H9 (cell line): ENCODE measurements around the gene RIT2. TPM values are rescaled to one million over a fixed set of nuclear protein-coding genes. Genes with fewer than 3 reads are reported as not detected.

Source experiments
- DNase-seq: peaks from one replicate; pipeline ENCODE4 v3.0.0-alpha.2; 2017
- H2AFZ ChIP-seq: one replicate; pipeline ENCODE4 v1.6.1; 2013; ENCODE audit warnings: mild to moderate bottlenecking, low read length, control low read depth, moderate library complexity
- H2AK5ac ChIP-seq: 2 replicates; pipeline ENCODE4 v1.6.1; 2013; ENCODE audit warnings: low read length, control low read depth, mixed read lengths; ENCODE audit not compliant: insufficient read length
- H2BK120ac ChIP-seq: one replicate; pipeline ENCODE4 v1.6.1; 2013; ENCODE audit warnings: low read depth, mild to moderate bottlenecking, low read length, control low read depth, inconsistent platforms; ENCODE audit not compliant: poor library complexity, severe bottlenecking
- H2BK12ac ChIP-seq: 2 replicates; pipeline ENCODE4 v1.6.1; 2013; ENCODE audit warnings: low read length, control low read depth, mixed read lengths, low read depth; ENCODE audit not compliant: insufficient read length
- H2BK15ac ChIP-seq: 2 replicates; pipeline ENCODE4 v1.6.1; 2013; ENCODE audit warnings: low read depth, low read length, control low read depth
- H2BK20ac ChIP-seq: one replicate; pipeline ENCODE4 v1.6.1; 2013; ENCODE audit warnings: low read depth, mild to moderate bottlenecking, low read length, control low read depth, inconsistent platforms; ENCODE audit not compliant: poor library complexity, severe bottlenecking
- H2BK5ac ChIP-seq: 2 replicates; pipeline ENCODE4 v1.6.1; 2013; ENCODE audit warnings: low read length, control low read depth, mixed read lengths; ENCODE audit not compliant: insufficient read length
- H3K14ac ChIP-seq: 2 replicates; pipeline ENCODE4 v1.6.1; 2013; ENCODE audit warnings: low read length, control low read depth; ENCODE audit not compliant: insufficient read depth
- H3K18ac ChIP-seq: 2 replicates; pipeline ENCODE4 v1.6.1; 2013; ENCODE audit warnings: low read depth, mild to moderate bottlenecking, mixed read lengths, low read length, control low read depth; ENCODE audit not compliant: insufficient read length
- H3K23ac ChIP-seq: 2 replicates; pipeline ENCODE4 v1.6.1; 2013; ENCODE audit warnings: low read length, control low read depth, mixed read lengths, low read depth; ENCODE audit not compliant: insufficient read length
- H3K23me2 ChIP-seq: 2 replicates; pipeline ENCODE4 v1.6.1; 2013; ENCODE audit warnings: low read depth, mild to moderate bottlenecking, mixed read lengths, low read length, control low read depth; ENCODE audit not compliant: insufficient read length, poor library complexity, severe bottlenecking
- H3K27ac ChIP-seq: 2 replicates; pipeline ENCODE4 v1.5.1; 2013; ENCODE audit warnings: low read length, control low read depth, mixed read lengths, low read depth; ENCODE audit not compliant: insufficient read length
- H3K27me3 ChIP-seq: 2 replicates; pipeline ENCODE4 v1.6.1; 2013; ENCODE audit warnings: low read length, control low read depth, inconsistent platforms; ENCODE audit not compliant: insufficient read depth
- H3K4ac ChIP-seq: 2 replicates; pipeline ENCODE4 v1.6.1; 2013; ENCODE audit warnings: low read depth, mild to moderate bottlenecking, control low read depth, inconsistent platforms, low read length, moderate library complexity
- H3K4me1 ChIP-seq: 2 replicates; pipeline ENCODE4 v1.6.1; 2013; ENCODE audit warnings: low read length, control low read depth, inconsistent platforms; ENCODE audit not compliant: insufficient read depth
- H3K4me2 ChIP-seq: 2 replicates; pipeline ENCODE4 v1.6.1; 2013; ENCODE audit warnings: low read length, control low read depth, mixed read lengths; ENCODE audit not compliant: insufficient read length, insufficient read depth
- H3K56ac ChIP-seq: 2 replicates; pipeline ENCODE4 v1.6.1; 2013; ENCODE audit warnings: low read depth, mild to moderate bottlenecking, mixed read lengths, low read length, control low read depth; ENCODE audit not compliant: insufficient read length
- H3K79me1 ChIP-seq: 2 replicates; pipeline ENCODE4 v1.6.1; 2013; ENCODE audit warnings: low read depth, mild to moderate bottlenecking, moderate library complexity, low read length, control low read depth, inconsistent platforms; ENCODE audit not compliant: insufficient read depth, poor library complexity, severe bottlenecking
- H3K79me2 ChIP-seq: 2 replicates; pipeline ENCODE4 v1.6.1; 2013; ENCODE audit warnings: low read length, control low read depth, inconsistent platforms; ENCODE audit not compliant: insufficient read depth
- H3K9ac ChIP-seq: 2 replicates; pipeline ENCODE4 v1.6.1; 2013; ENCODE audit warnings: low read length, control low read depth, mixed read lengths; ENCODE audit not compliant: insufficient read length; ENCODE audit errors: extremely low read depth
- H3K9me3 ChIP-seq: one replicate; pipeline ENCODE4 v1.6.1; 2013; ENCODE audit warnings: low read depth, low read length, inconsistent platforms; ENCODE audit not compliant: control insufficient read depth
- H3T11ph ChIP-seq: one replicate; pipeline ENCODE4 v1.6.1; 2013; ENCODE audit warnings: mild to moderate bottlenecking, low read length, control low read depth, inconsistent platforms
- H4K20me1 ChIP-seq: one replicate; pipeline ENCODE4 v1.6.1; 2013; ENCODE audit not compliant: control insufficient read depth, insufficient read length, insufficient read depth
- H4K5ac ChIP-seq: 2 replicates; pipeline ENCODE4 v1.6.1; 2013; ENCODE audit warnings: low read depth, mild to moderate bottlenecking, mixed read lengths, low read length, control low read depth; ENCODE audit not compliant: insufficient read length
- H4K8ac ChIP-seq: replicated peaks from 2 replicates; pipeline ENCODE4 v1.6.1; 2013; ENCODE audit warnings: low read length, control low read depth, mixed read lengths, low read depth; ENCODE audit not compliant: insufficient read length
- H4K91ac ChIP-seq: 2 replicates; pipeline ENCODE4 v1.6.1; 2013; ENCODE audit warnings: low read depth, mild to moderate bottlenecking, moderate library complexity, mixed read lengths, low read length, control low read depth; ENCODE audit not compliant: insufficient read length
- H3K27ac Mint-ChIP-seq, 3 experiments: 2 replicates in 2 of 3; 3 replicates in 1 of 3; pipeline ENCODE4 v1.8.0; 2020 to 2021; ENCODE audit warnings: mixed read lengths in 3 of 3, mild to moderate bottlenecking in 1 of 3, moderate library complexity in 1 of 3
- H3K27me3 Mint-ChIP-seq: 2 replicates; pipeline ENCODE4 v1.8.0; 2021; ENCODE audit warnings: low read depth, mild to moderate bottlenecking, moderate library complexity, mixed read lengths
- H3K36me3 Mint-ChIP-seq, 3 experiments: 2 replicates in 2 of 3; 3 replicates in 1 of 3; pipeline ENCODE4 v1.8.0; 2020 to 2021; ENCODE audit warnings: low read depth in 3 of 3, mixed read lengths in 3 of 3; ENCODE audit not compliant: insufficient read depth in 1 of 3
- H3K4me1 Mint-ChIP-seq, 2 experiments: 2 replicates each; pipeline ENCODE4 v1.8.0; 2020; ENCODE audit warnings: mixed read lengths in 2 of 2
- H3K4me3 Mint-ChIP-seq, 2 experiments: 2 replicates in 1 of 2; 3 replicates in 1 of 2; pipeline ENCODE4 v1.8.0; 2020 to 2021; ENCODE audit warnings: mild to moderate bottlenecking in 2 of 2, mixed read lengths in 2 of 2, moderate library complexity in 1 of 2
- H3K9me3 Mint-ChIP-seq, 2 experiments: 2 replicates in 1 of 2; 3 replicates in 1 of 2; pipeline ENCODE4 v1.8.0; 2020; ENCODE audit warnings: mild to moderate bottlenecking in 2 of 2, mixed read lengths in 2 of 2, moderate library complexity in 1 of 2
- WGBS: extraction: QIAGEN DNeasy Blood & Tissue Kit; methylation state at CpG from one replicate; pipeline ENCODE4 v1.1.7; 2013; ENCODE audit warnings: missing lambda C conversion rate, low lambda C conversion rate, mixed read lengths; ENCODE audit not compliant: insufficient read length; ENCODE audit errors: extremely low coverage; 5-methylcytosine and 5-hydroxymethylcytosine counted together
- total RNA-seq: library from RNA; stranded (reverse); gene quantifications from 2 replicates; pipeline ENCODE4 v1.2.1, GENCODE V29; 2021
- TF ChIP-seq, protein P1 (sequence below): fragments of 200-600 bp; sonication (generic); conservative IDR thresholded peaks from 3 replicates; pipeline ENCODE4 v1.8.0; 2021; ENCODE audit warnings: antibody characterized with exemption, mild to moderate bottlenecking

RIT2 gene
- total RNA-seq, 1 experiment from 2014 or later = 1.2 TPM

DNA sequence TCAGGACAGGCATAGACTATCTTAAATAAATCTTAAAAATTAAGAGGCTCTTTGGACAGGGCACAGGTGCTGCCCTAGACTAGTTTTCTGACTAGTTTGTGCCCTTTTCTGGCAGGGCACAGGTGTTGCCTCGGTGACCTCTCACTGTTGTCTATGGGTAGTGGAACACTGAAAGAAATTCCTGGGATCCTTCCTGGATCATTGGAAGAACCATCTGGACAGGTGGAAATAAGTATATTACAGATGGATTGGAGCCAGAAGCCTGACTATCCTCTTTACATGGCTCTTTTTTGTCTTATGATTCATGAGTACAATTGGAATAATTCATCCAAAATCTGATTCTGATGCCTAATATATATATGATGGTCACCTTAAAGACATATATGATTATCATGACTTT lies 286.6 kb downstream of the RIT2 start:
- no peak overlapping the region for H3K4me3 Mint-ChIP-seq

More for the DNA sequence above, 286.6 kb downstream of the RIT2 start:
- H3K9ac ChIP-seq = no peak overlapping the region
- H4K5ac ChIP-seq = no peak overlapping the region
- no peak overlapping the region for H4K91ac ChIP-seq
- H3K27me3 Mint-ChIP-seq = no peaks in the 10 kb centered on the region
- no peaks in the 10 kb centered on the region for H3K79me1 ChIP-seq
- no CpG with 5 or more reads among the region's 1 CpG for WGBS
- no peak overlapping the region for H3K4ac ChIP-seq
- H3K79me2 ChIP-seq = no peaks in the 10 kb centered on the region
- H3K27me3 ChIP-seq = no peaks in the 10 kb centered on the region
- TF ChIP-seq, protein P1, sequence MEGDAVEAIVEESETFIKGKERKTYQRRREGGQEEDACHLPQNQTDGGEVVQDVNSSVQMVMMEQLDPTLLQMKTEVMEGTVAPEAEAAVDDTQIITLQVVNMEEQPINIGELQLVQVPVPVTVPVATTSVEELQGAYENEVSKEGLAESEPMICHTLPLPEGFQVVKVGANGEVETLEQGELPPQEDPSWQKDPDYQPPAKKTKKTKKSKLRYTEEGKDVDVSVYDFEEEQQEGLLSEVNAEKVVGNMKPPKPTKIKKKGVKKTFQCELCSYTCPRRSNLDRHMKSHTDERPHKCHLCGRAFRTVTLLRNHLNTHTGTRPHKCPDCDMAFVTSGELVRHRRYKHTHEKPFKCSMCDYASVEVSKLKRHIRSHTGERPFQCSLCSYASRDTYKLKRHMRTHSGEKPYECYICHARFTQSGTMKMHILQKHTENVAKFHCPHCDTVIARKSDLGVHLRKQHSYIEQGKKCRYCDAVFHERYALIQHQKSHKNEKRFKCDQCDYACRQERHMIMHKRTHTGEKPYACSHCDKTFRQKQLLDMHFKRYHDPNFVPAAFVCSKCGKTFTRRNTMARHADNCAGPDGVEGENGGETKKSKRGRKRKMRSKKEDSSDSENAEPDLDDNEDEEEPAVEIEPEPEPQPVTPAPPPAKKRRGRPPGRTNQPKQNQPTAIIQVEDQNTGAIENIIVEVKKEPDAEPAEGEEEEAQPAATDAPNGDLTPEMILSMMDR = no peak
- no peak overlapping the region for H4K8ac ChIP-seq
- H2BK12ac ChIP-seq = no peak overlapping the region
- DNase-seq = no peak
- H3K4me1 ChIP-seq = no peaks in the 10 kb centered on the region
- H3K36me3 Mint-ChIP-seq = 0 out of 7 replicates have a peak, but pooled peaks cover 0 to 2% (median 2%) of the 10 kb centered on the region in 3 experiments
- no peak overlapping the region for H3K56ac ChIP-seq
- H2AFZ ChIP-seq = no peak overlapping the region
- H3K4me1 Mint-ChIP-seq = peaks cover 19 to 21% of the 10 kb centered on the region in 2 experiments
- H3K9me3 ChIP-seq = no peaks in the 10 kb centered on the region
- H3K4me2 ChIP-seq = no peak overlapping the region
- no peaks in the 10 kb centered on the region for H3K9me3 Mint-ChIP-seq
- H3K27ac ChIP-seq = no peak overlapping the region
- H3K14ac ChIP-seq = no peak overlapping the region
- peak overlapping the region in 1 of 3 experiments; percentile 55; a peak in 1 of 7 replicates for H3K27ac Mint-ChIP-seq
- no peak overlapping the region for H3T11ph ChIP-seq
- no peak overlapping the region for H3K18ac ChIP-seq
- no peak overlapping the region for H2BK5ac ChIP-seq
- H2BK20ac ChIP-seq = no peak overlapping the region
- no peak overlapping the region for H2BK120ac ChIP-seq
- H2AK5ac ChIP-seq = no peak overlapping the region
- no peak overlapping the region for H3K23ac ChIP-seq
- no peaks in the 10 kb centered on the region for H3K23me2 ChIP-seq
- H2BK15ac ChIP-seq = no peak overlapping the region
- no peaks in the 10 kb centered on the region for H4K20me1 ChIP-seq
